ENCODE results near the gene DPH1. TPM values are rescaled to one million over a fixed set of nuclear protein-coding genes. Genes with fewer than 3 reads are reported as not detected.
A peak's percentile ranks its signal among the peaks of the same experiment; 100 is the strongest.

The DPH1 gene
- total and polyA plus RNA-seq, 8 donors = 30.7 to 53.3 (median 46.5) TPM

- intact Hi-C loops (cut with DNase I) = no loop called here
- Histone ChIP-seq H3K27me3 (peaks cover 3 to 16% of the 10 kb centered on the region in 2 donors), H3K36me3 (peaks cover 0 to 73% of the 10 kb centered on the region in 2 donors), H3K9me3 (no peaks in the 10 kb centered on the region), H3K4me1 (peaks cover 26 to 56% of the 10 kb centered on the region in 2 donors), H3K4me3 (no peak overlapping the region), H3K27ac (peak overlapping the region; percentile 41 to 66)
- DNase-seq (no peak), ATAC-seq (no peak)
- TF ChIP-seq CTCF (IDR thresholded peaks at IDR 0.05) = no peak
Observed at GRCh38 chr17:2062571-2063183, 32.7 kb downstream of the DPH1 start.

GRCh38 chr17:2063261-2064146, 33.6 kb downstream of the DPH1 start:
- Histone ChIP-seq H3K36me3 (peaks cover 0 to 75% of the 10 kb centered on the region in 2 donors), H3K4me1 (peaks cover 20 to 55% of the 10 kb centered on the region in 2 donors)
- intact Hi-C loops (cut with DNase I) = no loop called here

GRCh38 chr17:2064147-2064489, 34.2 kb downstream of the DPH1 start:
- Histone ChIP-seq H3K36me3 (peaks cover 0 to 78% of the 10 kb centered on the region in 2 donors), H3K9me3 (no peaks in the 10 kb centered on the region), H3K27ac (peak overlapping the region; percentile 6 to 66), H3K4me1 (peaks cover 16 to 54% of the 10 kb centered on the region in 2 donors), H3K27me3 (peaks cover 0 to 1% of the 10 kb centered on the region in 2 donors), H3K4me3 (no peak overlapping the region)
- ATAC-seq (no peak), DNase-seq (no peak)
- intact Hi-C loops (cut with DNase I) = no loop called here
- no peak for TF ChIP-seq CTCF (IDR thresholded peaks at IDR 0.05)

More at GRCh38 chr17:2063261-2064146, 33.6 kb downstream of the DPH1 start:
- Histone ChIP-seq H3K4me3 (no peak overlapping the region), H3K27ac (peak overlapping the region; percentile 41 to 66), H3K9me3 (no peaks in the 10 kb centered on the region), H3K27me3 (peaks cover 0 to 8% of the 10 kb centered on the region in 2 donors)
- no peak for TF ChIP-seq CTCF (IDR thresholded peaks at IDR 0.05)
- ATAC-seq (no peak), DNase-seq (no peak)

GRCh38 chr17:2064520-2064971, 34.6 kb downstream of the DPH1 start:
- ATAC-seq (no peak), DNase-seq (no peak)
- Histone ChIP-seq H3K9me3 (no peaks in the 10 kb centered on the region), H3K27me3 (no peaks in the 10 kb centered on the region), H3K27ac (peak overlapping the region; percentile 6 to 47), H3K36me3 (peaks cover 0 to 73% of the 10 kb centered on the region in 2 donors), H3K4me3 (no peak overlapping the region), H3K4me1 (peaks cover 14 to 50% of the 10 kb centered on the region in 2 donors)
- intact Hi-C loops (cut with DNase I) = no loop called here
- no peak for TF ChIP-seq CTCF (IDR thresholded peaks at IDR 0.05)

Measured in left lung (tissue), 10 donors.